K562 (cell line): ENCODE data around the gene GRXCR2. TPM values are rescaled to one million over a fixed set of nuclear protein-coding genes. Genes with fewer than 3 reads are reported as not detected.
A peak's percentile ranks its signal among the peaks of the same experiment; 100 is the strongest.

Experiments used
- ATAC-seq: fragments of 200-7000 bp; cut with Tn5 transposase; 3 replicates; pipeline ENCODE4 v1.9.1; 2020; ENCODE audit warnings: moderate library complexity
- BruUV-seq: library from RNA; stranded (reverse); fragments of 400-500 nt; replicated peaks from 2 replicates; lab custom pipeline; 2021; lab: Mats Ljungman, UMichigan
- CTCF ChIA-PET: fragments of 300-600 bp; formaldehyde crosslinking; extraction: SDS; loops from one replicate; lab custom pipeline; 2021; ENCODE audit warnings: low intra/inter-chr PET ratio; lab: Yijun Ruan, JAX
- POLR2A ChIA-PET: fragments of 300-600, 350-650 bp; sonication (Branson Sonifier 250); formaldehyde crosslinking; extraction: SDS; loops from one replicate; lab custom pipeline; 2021; ENCODE audit warnings: antibody characterized with exemption, inconsistent platforms; lab: Yijun Ruan, JAX
- DNase-seq, 4 experiments: peaks; one replicate each; pipeline versions ENCODE4 v3.0.0 to v3.0.0-alpha.2; 2011 to 2018; ENCODE audit warnings: low spot score in 3 of 4, mixed read lengths in 3 of 4; ENCODE audit errors: extremely low read depth in 1 of 4
- FAIRE-seq: peaks from 2 replicates; lab custom pipeline; 2011; peaks lifted over from hg19 to GRCh38; lab: Jason Lieb, UNC
- H2AFZ ChIP-seq: 2 replicates; pipeline ENCODE4 v1.6.0; 2011; ENCODE audit warnings: low read depth, low read length, control low read depth, inconsistent platforms
- H3K27ac ChIP-seq: fragments of 200-600 bp; 3 replicates; pipeline ENCODE4 v1.8.0; 2011; ENCODE audit warnings: low read depth, mild to moderate bottlenecking, control low read depth, inconsistent platforms, low read length, moderate library complexity, mixed read lengths; ENCODE audit errors: extremely low read depth
- H3K27me3 ChIP-seq, 2 experiments: fragments of 300-600 bp in 1 of 2; 2 replicates in 1 of 2; 3 replicates in 1 of 2; pipeline versions ENCODE4 v1.6.0 to v1.8.0; 2011; ENCODE audit warnings: inconsistent platforms in 2 of 2, low read length in 2 of 2, mild to moderate bottlenecking in 1 of 2, mixed read lengths in 1 of 2, moderate library complexity in 1 of 2; ENCODE audit not compliant: control insufficient read depth in 2 of 2, insufficient read depth in 2 of 2
- H3K36me3 ChIP-seq: fragments of 300-600 bp; 3 replicates; pipeline ENCODE4 v1.8.0; 2011; ENCODE audit warnings: mild to moderate bottlenecking, low read length, inconsistent platforms; ENCODE audit not compliant: control insufficient read depth, insufficient read depth
- H3K4me1 ChIP-seq, 2 experiments: fragments of 200-600 bp in 1 of 2; replicated peaks in 1 of 2; 2 replicates in 1 of 2; 3 replicates in 1 of 2; pipeline versions ENCODE4 v1.5.1 to v1.8.0; 2011; ENCODE audit warnings: inconsistent platforms in 2 of 2, low read length in 2 of 2, mild to moderate bottlenecking in 1 of 2, mixed read lengths in 1 of 2, moderate library complexity in 1 of 2; ENCODE audit not compliant: control insufficient read depth in 2 of 2, insufficient read depth in 2 of 2
- H3K4me2 ChIP-seq: 2 replicates; pipeline ENCODE4 v1.6.1; 2011; ENCODE audit warnings: low read length, control low read depth, inconsistent platforms, mixed read lengths; ENCODE audit not compliant: insufficient read depth
- H3K4me3 ChIP-seq: fragments of 200-600 bp; sonication (generic), shearing (Covaris generic); 2 replicates; pipeline ENCODE4 v1.5.1; 2016; ENCODE audit warnings: control low read depth, inconsistent platforms
- H3K79me2 ChIP-seq: fragments of 200-600 bp; 3 replicates; pipeline ENCODE4 v1.8.0; 2011; ENCODE audit warnings: low read length, inconsistent platforms; ENCODE audit not compliant: control insufficient read depth, insufficient read depth
- H3K9ac ChIP-seq, 2 experiments: 2 replicates each; pipeline versions ENCODE4 v1.6.0 to v1.6.1; 2011; ENCODE audit warnings: low read depth in 2 of 2, low read length in 2 of 2, control low read depth in 1 of 2, inconsistent platforms in 1 of 2, mild to moderate bottlenecking in 1 of 2, mixed read lengths in 1 of 2; ENCODE audit not compliant: insufficient read depth in 1 of 2
- H3K9me1 ChIP-seq: one replicate; pipeline ENCODE4 v1.6.0; 2011; ENCODE audit warnings: inconsistent platforms, mild to moderate bottlenecking, low read length, moderate library complexity; ENCODE audit not compliant: control insufficient read depth, insufficient read depth
- H3K9me3 ChIP-seq: replicated peaks from 2 replicates; pipeline ENCODE4 v1.5.1; 2011; ENCODE audit warnings: low read depth, low read length, inconsistent platforms; ENCODE audit not compliant: control insufficient read depth, insufficient read depth
- H4K20me1 ChIP-seq: replicated peaks from 2 replicates; pipeline ENCODE4 v1.6.1; 2011; ENCODE audit warnings: low read length, inconsistent platforms, mixed read lengths; ENCODE audit not compliant: control insufficient read depth, insufficient read depth
- AFF4 ChIP-seq: sonication (generic); formaldehyde crosslinking; IDR thresholded peaks from 2 replicates; pipeline ENCODE4 v1.8.0; 2023; ENCODE audit warnings: mild to moderate bottlenecking, missing genetic modification reagents
- CTCF ChIP-seq, 3 experiments: IDR thresholded peaks in 2 of 3; conservative IDR thresholded peaks in 1 of 3; 2 replicates each; pipeline ENCODE4 v1.5.1; 2011 to 2012; ENCODE audit warnings: low read length in 3 of 3, mild to moderate bottlenecking in 3 of 3, control low read depth in 2 of 3, improper control_type of control experiment in 1 of 3, inconsistent platforms in 1 of 3, low read depth in 1 of 3, mixed read lengths in 1 of 3, moderate library complexity in 1 of 3; ENCODE audit not compliant: insufficient read depth in 2 of 3
- DDX20 ChIP-seq: fragments of 450-650 bp; IDR thresholded peaks from 2 replicates; pipeline ENCODE4 v1.6.1; 2016; ENCODE audit warnings: missing genetic modification characterization, low read depth, mild to moderate bottlenecking, missing compliant biosample characterization, moderate library complexity
- LEF1 ChIP-seq: fragments of 450-650 bp; IDR thresholded peaks from 2 replicates; pipeline ENCODE4 v1.6.1; 2016; ENCODE audit warnings: mild to moderate bottlenecking
- MAFG ChIP-seq: fragments of 450-650 bp; conservative IDR thresholded peaks from 2 replicates; pipeline ENCODE4 v1.6.1; 2016; ENCODE audit warnings: missing genetic modification characterization, missing compliant biosample characterization
- NKRF ChIP-seq: fragments of 450-650 bp; IDR thresholded peaks from 2 replicates; pipeline ENCODE4 v1.6.1; 2016; ENCODE audit warnings: borderline replicate concordance
- OTX1 ChIP-seq: fragments of 450-650 bp; formaldehyde crosslinking; IDR thresholded peaks from 2 replicates; pipeline ENCODE4 v1.4.0; 2022; ENCODE audit warnings: mild to moderate bottlenecking
- SMARCA4 ChIP-seq: fragments of 450-650 bp; IDR thresholded peaks from 2 replicates; pipeline ENCODE4 v1.6.1; 2016
- TEAD4 ChIP-seq, 2 experiments: sonication (generic) in 1 of 2; formaldehyde crosslinking in 1 of 2; IDR thresholded peaks; 2 replicates each; pipeline versions ENCODE4 v1.6.1 to v1.8.0; 2012 to 2022; ENCODE audit warnings: borderline replicate concordance in 1 of 2, inconsistent platforms in 1 of 2, low read length in 1 of 2, mild to moderate bottlenecking in 1 of 2, missing genetic modification reagents in 1 of 2
- ZNF398 ChIP-seq: fragments of 250-450 bp; sonication (Bioruptor Pico); IDR thresholded peaks from 2 replicates; pipeline ENCODE4 v1.8.0; 2021; ENCODE audit warnings: moderate library complexity, mild to moderate bottlenecking, inconsistent platforms
- WGBS: fragments of 100-300 bp; shearing (Covaris generic); methylation state at CpG from one replicate; pipeline ENCODE4 v1.1.6; 2016; ENCODE audit warnings: low coverage, mixed read lengths; ENCODE audit not compliant: insufficient coverage; ENCODE audit errors: missing lambda C conversion rate; 5-methylcytosine and 5-hydroxymethylcytosine counted together
- in situ Hi-C: fragments of 300-500 bp; cut with MboI; formaldehyde crosslinking; loops from 4 replicates; pipeline ENCODE4 v1.15.0; 2018; ENCODE audit warnings: inconsistent platforms, mixed read lengths
- intact Hi-C: fragments of 100-400 bp; cut with micrococcal nuclease; formaldehyde crosslinking; loops from 2 replicates; pipeline ENCODE4 v1.14.2; 2022
- polyA plus RNA-seq, 8 experiments: library from polyadenylated mRNA; depleted of rRNA in 4 of 8; stranded (reverse) in 5 of 8; unstranded in 3 of 8; fragments of >200 nt; fragmentation: Nextera tagmentation in 2 of 8; fragmentation: Illumina TruSeq in 1 of 8; extraction: Ambion mirVana in 2 of 8; extraction: Trizol in 1 of 8; gene quantifications; 2 replicates each; pipeline versions ENCODE4 v1.2.1 to v1.2.3, GENCODE V29; 2011 to 2014; ENCODE audit warnings: inconsistent platforms in 1 of 8, missing spikeins in 1 of 8
- total RNA-seq, 7 experiments: library from RNA; depleted of rRNA in 6 of 7; stranded (reverse); fragments of >200 nt in 6 of 7; fragmentation: Illumina TruSeq in 2 of 7; extraction: Trizol in 2 of 7; gene quantifications; 2 replicates each; pipeline versions ENCODE4 v1.2.1 to v1.2.3, GENCODE V29; 2011 to 2021; ENCODE audit warnings: low replicate concordance in 1 of 7

Gene GRXCR2
- total and polyA plus RNA-seq, 9 of the 15 experiments (the other 6 are each of a cell fraction or from before 2014, with no cell fraction given), result not detected

- H3K4me3 ChIP-seq, result no peak overlapping the region
- no TSS peak for BruUV-seq
- H3K27ac ChIP-seq, result no peak overlapping the region
- H3K9ac ChIP-seq, result peak overlapping the region in 1 of 2 experiments; percentile 81; a peak in 1 of 4 replicates
- H3K4me1 ChIP-seq, result peaks cover 19 to 35% of the 10 kb centered on the region in 2 experiments
- H3K4me2 ChIP-seq, result peak overlapping the region; percentile 10; the same call in 1 of the 2 replicates
- WGBS, result 16% methylated on average over 3 of the region's 3 CpGs
- no peaks in the 10 kb centered on the region for H3K27me3 ChIP-seq
- peaks cover 2% of the 10 kb centered on the region for H3K9me3 ChIP-seq
- peak; percentile 67 for ATAC-seq
- peak overlapping the region; percentile 76 for H2AFZ ChIP-seq
- POLR2A ChIA-PET, result no interaction called here
- no peaks in the 10 kb centered on the region for H3K9me1 ChIP-seq
- no peaks in the 10 kb centered on the region for H3K36me3 ChIP-seq
- no peaks in the 10 kb centered on the region for H3K79me2 ChIP-seq
- peak in 3 of 4 experiments; percentile 25 to 37 (median 32) for DNase-seq
- intact Hi-C loops, result loop anchor here (5.0 kb wide), 1 partner anchor 33 kb away; no protein-coding TSS in a partner anchor
- CTCF ChIA-PET, result no interaction called here
- no peaks in the 10 kb centered on the region for H4K20me1 ChIP-seq
- in situ Hi-C loops, result no loop called here
- FAIRE-seq, result no peak
- TF ChIP-seq TEAD4 (IDR thresholded peaks at IDR 0.05; ENCODE audit: low read length) (0 out of 2 replicates have a peak, but pooled peaks have one; percentile 7), TEAD4 (CRISPR knock-in tag; IDR thresholded peaks at IDR 0.05; ENCODE audit: borderline replicate concordance) (no peak), LEF1 (no peak), DDX20 (tag) (no peak), CTCF (IDR thresholded peaks at IDR 0.05 in 2 of 3, conservative IDR thresholded peaks at IDR 0.05 in 1 of 3; ENCODE audit: insufficient read depth in 2 of 3, low read depth in 1 of 3, low read length in 3 of 3) (peak; percentile 28 to 53 (median 43); a peak in 3 of 6 replicates), OTX1 (CRISPR knock-in tag) (no peak), ZNF398 (no peak), NKRF (no peak), SMARCA4 (no peak), AFF4 (CRISPR knock-in tag) (no peak), MAFG (tag) (no peak)
These were observed 12.9 kb downstream of the GRXCR2 start for GRCh38 chr5:145859897-145860296.
